Suppressor macrophage treated with lipopolysaccharide for 1 hour (primary cell): ENCODE results near the gene ERCC4.
A peak's percentile ranks its signal among the peaks of the same experiment; 100 is the strongest.

Experiments used
- DNase-seq, 3 donors: peaks; one replicate each; pipeline ENCODE4 v3.0.0-alpha.2; 2020 to 2022

ERCC4 gene

GRCh38 chr16:13995194-13995593 is 75.2 kb downstream of the ERCC4 start:
- DNase-seq: no peak

- no peak for DNase-seq
Observed at GRCh38 chr16:13996778-13997288, 76.9 kb downstream of the ERCC4 start.

GRCh38 chr16:13997526-13997925 is 77.6 kb downstream of the ERCC4 start:
- DNase-seq: no peak

GRCh38 chr16:13997933-13998332 is 78.0 kb downstream of the ERCC4 start:
- peak in 2 of 3 donors; percentile 29 to 47 for DNase-seq

GRCh38 chr16:13999071-13999894 is 79.3 kb downstream of the ERCC4 start:
- no peak for DNase-seq

- DNase-seq: peak in 2 of 3 donors; percentile 14 to 31
Observed at GRCh38 chr16:13999895-14000425, 80.0 kb downstream of the ERCC4 start.

GRCh38 chr16:14001521-14001920 is 81.6 kb downstream of the ERCC4 start:
- DNase-seq: no peak
